GM12801 (cell line): Measurements from ENCODE around the gene LRRK1.

Source experiments
- CTCF ChIP-seq: IDR thresholded peaks from one replicate; pipeline ENCODE4 v1.5.1; 2011; ENCODE audit warnings: control low read depth; ENCODE audit not compliant: insufficient read length; ENCODE audit errors: extremely low read depth

LRRK1 gene

GRCh38 chr15:100942656-100943425 is 23.7 kb downstream of the LRRK1 start:
- no peak for TF ChIP-seq CTCF

GRCh38 chr15:100944244-100944895 is 25.2 kb downstream of the LRRK1 start:
- TF ChIP-seq CTCF = no peak

GRCh38 chr15:100944986-100945385 is 25.8 kb downstream of the LRRK1 start:
- no peak for TF ChIP-seq CTCF

- TF ChIP-seq CTCF = no peak
Measured at GRCh38 chr15:100947760-100948429, 28.7 kb downstream of the LRRK1 start.

GRCh38 chr15:100948430-100948762 is 29.2 kb downstream of the LRRK1 start:
- TF ChIP-seq CTCF = no peak

- TF ChIP-seq CTCF = no peak
Measured at GRCh38 chr15:100949691-100950090, 30.5 kb downstream of the LRRK1 start.

- TF ChIP-seq CTCF = no peak
Measured at GRCh38 chr15:100951965-100952364, 32.8 kb downstream of the LRRK1 start.
